ENCODE measurements around the gene SLC6A4.
"Not testable (repeated sequence)": the region's sequence is repeated elsewhere in the genome, so short reads cannot be mapped to it uniquely, and the experiment has no call there.

Gene SLC6A4

DNA sequence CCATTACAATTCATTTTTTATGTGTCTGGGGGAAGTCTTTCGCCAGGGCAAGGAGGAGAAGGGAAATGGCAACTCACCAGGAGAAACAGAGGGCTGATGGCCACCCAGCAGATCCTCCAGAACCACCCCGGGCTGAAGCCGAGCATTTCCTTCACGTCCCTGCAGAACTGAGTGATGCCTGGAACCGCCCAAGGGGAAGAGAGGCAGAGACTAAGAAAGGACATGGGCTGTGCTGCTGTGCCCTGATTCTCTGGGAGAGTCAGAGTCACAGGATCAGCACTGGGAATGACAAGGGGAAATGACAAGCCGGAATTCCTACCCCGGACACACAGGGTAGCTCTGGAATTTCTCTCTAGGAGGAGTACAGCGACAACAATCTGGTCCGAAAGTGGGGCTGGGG is 27.8 kb downstream of the SLC6A4 start:
- ChIA-PET CTCF (interaction anchor here (0.8 to 1.1 kb wide), 2 partner anchors 67 to 115 kb away, joined by 3 to 4 read pairs; no protein-coding TSS in a partner anchor), POLR2A (no interaction called here)
- DNase-seq (ENCODE audit: extremely low spot score): no peak
- TF ChIP-seq, protein P1, sequence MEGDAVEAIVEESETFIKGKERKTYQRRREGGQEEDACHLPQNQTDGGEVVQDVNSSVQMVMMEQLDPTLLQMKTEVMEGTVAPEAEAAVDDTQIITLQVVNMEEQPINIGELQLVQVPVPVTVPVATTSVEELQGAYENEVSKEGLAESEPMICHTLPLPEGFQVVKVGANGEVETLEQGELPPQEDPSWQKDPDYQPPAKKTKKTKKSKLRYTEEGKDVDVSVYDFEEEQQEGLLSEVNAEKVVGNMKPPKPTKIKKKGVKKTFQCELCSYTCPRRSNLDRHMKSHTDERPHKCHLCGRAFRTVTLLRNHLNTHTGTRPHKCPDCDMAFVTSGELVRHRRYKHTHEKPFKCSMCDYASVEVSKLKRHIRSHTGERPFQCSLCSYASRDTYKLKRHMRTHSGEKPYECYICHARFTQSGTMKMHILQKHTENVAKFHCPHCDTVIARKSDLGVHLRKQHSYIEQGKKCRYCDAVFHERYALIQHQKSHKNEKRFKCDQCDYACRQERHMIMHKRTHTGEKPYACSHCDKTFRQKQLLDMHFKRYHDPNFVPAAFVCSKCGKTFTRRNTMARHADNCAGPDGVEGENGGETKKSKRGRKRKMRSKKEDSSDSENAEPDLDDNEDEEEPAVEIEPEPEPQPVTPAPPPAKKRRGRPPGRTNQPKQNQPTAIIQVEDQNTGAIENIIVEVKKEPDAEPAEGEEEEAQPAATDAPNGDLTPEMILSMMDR (IDR thresholded peaks at IDR 0.05; ENCODE audit: control extremely low read depth, extremely low read depth, low read depth, missing control alignments): no peak

DNA sequence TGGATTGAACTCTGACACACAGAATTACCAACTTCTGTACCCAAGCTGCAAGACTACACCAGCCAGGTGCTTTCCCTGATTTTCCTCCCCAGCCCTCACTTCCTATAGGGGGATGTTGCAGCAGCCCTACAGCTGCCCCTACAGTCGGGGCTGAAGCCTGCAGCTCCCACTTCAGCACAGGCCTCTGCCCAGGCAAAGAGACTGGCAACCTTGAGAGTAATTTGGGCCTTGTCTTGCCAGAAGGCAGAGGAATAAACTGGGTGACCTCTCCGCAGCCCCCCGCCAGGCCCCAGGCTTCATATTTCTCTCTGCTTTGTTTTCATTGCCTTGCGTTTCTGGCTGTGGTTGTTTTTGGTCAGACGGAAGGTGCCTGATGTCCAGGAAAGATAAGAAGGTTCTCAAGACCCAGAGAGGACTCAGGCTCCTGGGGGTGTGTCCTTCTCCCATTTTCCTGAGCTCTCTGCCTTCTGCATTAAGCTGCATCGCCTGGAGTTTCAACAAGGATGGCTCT is 32.0 kb downstream of the SLC6A4 start:
- ChIA-PET CTCF (interaction anchor here (0.8 to 3.6 kb wide), 7 partner anchors 10 to 78 kb away, joined by 3 to 30 read pairs (median 4); no protein-coding TSS in a partner anchor), POLR2A (no interaction called here)
- DNase-seq (ENCODE audit: extremely low spot score): no peak
- TF ChIP-seq, protein P1 (IDR thresholded peaks at IDR 0.05; ENCODE audit: control extremely low read depth, extremely low read depth, low read depth, missing control alignments): peak; percentile 13

DNA sequence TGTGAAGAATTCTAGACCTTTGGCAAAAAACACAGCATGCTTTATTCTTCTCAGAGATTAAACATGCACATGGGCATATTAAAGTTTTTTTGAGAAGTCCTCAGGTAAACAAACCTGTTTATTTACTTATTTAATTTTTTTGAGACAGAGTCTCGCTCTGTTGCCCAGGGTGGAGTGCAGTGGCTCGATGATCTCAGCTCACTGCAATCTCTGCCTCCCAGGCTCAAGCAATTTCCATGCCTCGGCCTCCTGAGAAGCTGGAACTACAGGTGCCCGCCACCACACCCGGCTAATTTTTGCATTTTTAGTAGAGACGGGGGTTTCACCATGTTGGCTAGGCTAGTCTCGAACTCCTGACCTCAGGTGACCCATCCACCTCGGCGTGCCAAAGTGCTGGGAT is 34.8 kb downstream of the SLC6A4 start:
- DNase-seq (ENCODE audit: extremely low spot score); POLR2A ChIA-PET: not testable (repeated sequence)
- CTCF ChIA-PET: interaction anchor here (1.7 to 3.6 kb wide), 3 partner anchors 13 to 136 kb away, joined by 3 to 30 read pairs (median 5); no protein-coding TSS in a partner anchor

DNA sequence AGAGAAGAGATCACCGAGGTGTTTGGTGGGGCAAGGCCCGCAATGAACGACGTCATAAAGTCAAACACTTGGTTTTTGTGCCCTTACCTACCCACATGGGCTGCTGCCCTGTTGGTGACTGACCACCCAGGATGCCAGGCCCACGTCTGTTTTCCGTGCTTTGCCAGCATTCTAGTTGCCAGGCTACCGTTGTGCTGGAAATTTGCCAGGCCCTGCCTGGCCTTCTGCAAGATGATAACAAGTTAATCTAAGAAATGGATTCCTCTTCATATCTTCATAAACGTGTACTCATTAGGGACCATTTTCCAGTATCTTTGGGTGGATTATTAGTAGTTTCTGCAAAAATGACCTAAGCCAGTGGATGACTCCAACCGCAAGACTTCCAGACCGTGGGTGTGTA is 35.4 kb downstream of the SLC6A4 start:
- CTCF ChIA-PET: interaction anchor here (1.3 to 2.2 kb wide), 2 partner anchors 12 to 35 kb away, joined by 3 to 7 read pairs; no protein-coding TSS in a partner anchor
- no peak for DNase-seq (ENCODE audit: extremely low spot score)
- POLR2A ChIA-PET: no interaction called here
- TF ChIP-seq, protein P1 (IDR thresholded peaks at IDR 0.05; ENCODE audit: control extremely low read depth, extremely low read depth, low read depth, missing control alignments): no peak

DNA sequence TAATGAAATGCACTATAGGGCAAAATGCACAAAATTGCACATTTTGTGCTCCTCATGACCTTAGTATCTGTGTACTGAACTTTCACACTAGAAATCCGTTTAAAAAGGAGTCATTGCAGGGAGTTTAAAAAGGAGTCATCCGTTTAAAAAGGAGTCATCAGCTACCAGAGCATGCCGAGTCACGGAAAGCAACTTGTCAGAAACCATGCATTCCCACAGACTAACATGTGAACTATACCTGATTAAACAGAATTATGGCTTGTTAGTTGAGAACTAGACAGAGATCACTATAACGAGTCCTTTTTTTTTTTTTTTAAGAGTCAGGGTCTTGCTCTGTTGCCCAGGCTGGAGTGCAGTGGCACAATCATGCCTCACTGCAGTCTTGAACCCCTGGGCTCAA is 35.9 kb downstream of the SLC6A4 start:
- ChIA-PET CTCF (interaction anchor here (0.7 to 2.2 kb wide), 4 partner anchors 12 to 46 kb away, joined by 3 to 7 read pairs (median 3); no protein-coding TSS in a partner anchor), POLR2A (no interaction called here)
- no peak for DNase-seq (ENCODE audit: extremely low spot score)
- TF ChIP-seq, protein P1 (IDR thresholded peaks at IDR 0.05; ENCODE audit: control extremely low read depth, extremely low read depth, low read depth, missing control alignments): no peak

DNA sequence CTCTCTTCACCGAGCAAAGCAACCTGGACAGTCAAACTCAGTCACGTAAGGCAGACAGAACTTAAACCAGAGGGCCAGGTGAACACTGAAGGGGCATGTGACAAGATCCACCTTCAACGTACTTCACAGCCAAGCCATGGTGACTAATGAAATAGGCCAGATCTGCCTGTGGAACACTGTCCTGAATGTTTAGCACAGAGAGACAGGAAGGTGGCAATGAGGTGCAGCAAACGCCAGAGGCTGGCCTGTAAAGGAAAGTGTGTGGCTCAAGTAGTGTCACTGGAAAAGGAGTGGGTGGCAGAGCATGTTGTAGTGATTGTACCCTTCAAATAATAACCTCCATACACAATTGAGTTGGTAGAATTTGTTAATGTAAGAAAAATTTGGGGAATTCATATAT is 38.1 kb downstream of the SLC6A4 start:
- TF ChIP-seq, protein P1 (IDR thresholded peaks at IDR 0.05; ENCODE audit: control extremely low read depth, extremely low read depth, low read depth, missing control alignments): no peak
- CTCF ChIA-PET: no interaction called here
- no peak for DNase-seq (ENCODE audit: extremely low spot score)
- POLR2A ChIA-PET: no interaction called here

DNA sequence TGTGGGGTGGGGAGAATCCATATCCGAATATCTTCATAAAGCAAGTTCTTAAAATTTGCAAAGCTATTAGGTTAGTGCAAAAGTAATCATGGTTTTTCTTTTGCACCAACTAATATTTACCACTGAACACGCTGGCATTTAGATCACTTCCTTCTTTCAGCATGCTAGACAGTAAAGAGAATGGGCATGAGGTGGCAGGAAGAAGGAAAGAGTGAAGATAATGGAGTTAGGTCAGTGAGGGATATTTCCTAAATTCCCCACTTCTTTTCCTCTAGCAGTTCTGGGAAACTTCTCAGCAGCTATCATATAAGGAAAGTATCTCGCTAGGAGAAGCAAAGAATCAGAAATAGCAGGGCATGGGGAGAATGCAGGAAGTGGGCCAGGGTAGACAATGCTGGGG is 39.0 kb downstream of the SLC6A4 start:
- ChIA-PET CTCF (interaction anchor here (1.3 to 1.5 kb wide), 2 partner anchors 31 to 70 kb away, joined by 3 read pairs; no protein-coding TSS in a partner anchor), POLR2A (interaction anchor here (0.6 kb wide), 1 partner anchor 264 kb away, joined by 9 read pairs; no protein-coding TSS in a partner anchor)
- TF ChIP-seq, protein P1 (IDR thresholded peaks at IDR 0.05; ENCODE audit: control extremely low read depth, extremely low read depth, low read depth, missing control alignments): no peak
- DNase-seq (ENCODE audit: extremely low spot score): no peak

Data from GM10248 (cell line).